HG03139 (cell line): ENCODE data around the gene CRB3.
"Not testable (repeated sequence)": the region's sequence is repeated elsewhere in the genome, so short reads cannot be mapped to it uniquely, and the experiment has no call there.

ENCODE experiments used
- ATAC-seq: cut with Tn5 transposase; IDR thresholded peaks from one replicate; pipeline ENCODE4 v1.9.1; 2021; ENCODE audit not compliant: unreplicated experiment

The CRB3 gene, protein sequence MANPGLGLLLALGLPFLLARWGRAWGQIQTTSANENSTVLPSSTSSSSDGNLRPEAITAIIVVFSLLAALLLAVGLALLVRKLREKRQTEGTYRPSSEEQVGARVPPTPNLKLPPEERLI

GRCh38 chr19:6464070-6464873, at the start of gene CRB3:
Gene CRB3 (plus strand): TSS chr19:6464271. CDS start chr19:6464702, 431 bp downstream.
- ATAC-seq, result no peak

- ATAC-seq, result no peak
Observed at GRCh38 chr19:6414793-6415590, 49.1 kb upstream of the CRB3 start.

DNA sequence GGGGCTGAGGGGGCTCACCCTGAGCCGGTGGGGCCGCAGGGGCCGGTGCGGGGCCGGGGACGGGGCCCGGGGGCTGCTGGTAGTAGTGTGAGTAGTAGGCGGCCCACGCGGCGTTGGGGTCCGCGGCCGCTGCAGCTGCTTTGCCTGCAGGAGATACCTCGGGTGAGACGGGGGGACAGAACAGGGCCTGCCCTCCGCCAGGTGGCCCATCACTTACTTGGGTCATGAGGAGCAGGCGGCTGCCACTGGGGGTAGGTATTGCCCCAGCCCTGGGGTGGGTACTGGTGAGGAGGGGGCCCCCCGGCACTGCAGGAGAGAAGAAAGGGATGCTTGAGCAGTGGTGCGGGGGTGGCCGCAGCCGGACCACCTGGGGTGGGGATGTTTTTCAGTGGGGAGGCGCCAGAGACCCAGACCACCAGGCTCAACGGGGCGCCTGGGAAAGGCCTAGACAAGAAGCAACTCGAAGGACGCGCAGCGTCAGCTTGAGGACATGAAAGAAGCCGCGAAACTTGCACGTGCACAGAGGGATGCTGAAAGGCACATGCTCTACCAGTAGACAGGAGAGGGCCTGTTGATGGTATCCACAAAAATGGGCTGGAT, 48.4 kb upstream of the CRB3 start:
- ATAC-seq, result no peak

GRCh38 chr19:6416658-6417405, 47.2 kb upstream of the CRB3 start:
- no peak for ATAC-seq

GRCh38 chr19:6417713-6418561, 46.1 kb upstream of the CRB3 start:
- no peak for ATAC-seq

GRCh38 chr19:6418562-6418932, 45.5 kb upstream of the CRB3 start:
- ATAC-seq, result no peak

- ATAC-seq, result no peak
Observed at GRCh38 chr19:6421075-6422014, 42.7 kb upstream of the CRB3 start.

DNA sequence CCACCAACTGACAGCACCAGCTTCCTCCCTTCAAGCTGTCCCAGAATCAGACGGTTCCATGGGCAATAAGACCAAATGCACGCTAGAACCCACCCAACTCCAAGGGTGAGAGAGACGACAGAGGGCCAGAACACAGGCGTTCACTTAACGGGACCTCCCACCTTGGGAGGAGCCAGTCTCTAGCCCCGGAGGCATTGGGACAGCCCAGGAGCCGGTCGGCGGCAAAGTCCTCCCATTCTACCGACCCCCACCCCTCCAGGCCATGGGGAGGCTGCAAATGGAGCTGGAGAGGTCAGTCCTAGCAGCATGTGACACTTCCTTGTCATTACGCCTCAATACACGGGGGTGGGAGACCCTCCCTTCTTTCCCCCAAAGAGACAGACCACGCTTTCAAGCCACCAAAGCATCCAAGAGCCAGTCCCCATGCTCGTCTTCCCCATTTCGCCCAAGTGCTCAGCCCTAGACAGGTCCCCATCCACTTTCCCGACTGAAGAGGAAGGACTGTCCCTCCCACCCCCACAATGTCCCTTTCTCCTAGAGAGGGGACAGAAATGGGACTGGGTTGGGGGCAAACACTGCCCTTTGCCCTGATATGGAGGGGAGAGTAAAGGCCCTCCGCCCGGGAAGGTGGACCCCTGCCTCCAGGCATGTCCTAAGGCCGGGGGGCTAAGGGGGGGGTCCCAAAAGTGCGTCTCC, 40.4 kb upstream of the CRB3 start:
- no peak for ATAC-seq

- no peak for ATAC-seq
Observed at GRCh38 chr19:6424195-6424938, 39.7 kb upstream of the CRB3 start, which contains the start of gene KHSRP. Gene KHSRP (minus strand): TSS chr19:6424811. CDS start chr19:6424701, 110 bp downstream.

DNA sequence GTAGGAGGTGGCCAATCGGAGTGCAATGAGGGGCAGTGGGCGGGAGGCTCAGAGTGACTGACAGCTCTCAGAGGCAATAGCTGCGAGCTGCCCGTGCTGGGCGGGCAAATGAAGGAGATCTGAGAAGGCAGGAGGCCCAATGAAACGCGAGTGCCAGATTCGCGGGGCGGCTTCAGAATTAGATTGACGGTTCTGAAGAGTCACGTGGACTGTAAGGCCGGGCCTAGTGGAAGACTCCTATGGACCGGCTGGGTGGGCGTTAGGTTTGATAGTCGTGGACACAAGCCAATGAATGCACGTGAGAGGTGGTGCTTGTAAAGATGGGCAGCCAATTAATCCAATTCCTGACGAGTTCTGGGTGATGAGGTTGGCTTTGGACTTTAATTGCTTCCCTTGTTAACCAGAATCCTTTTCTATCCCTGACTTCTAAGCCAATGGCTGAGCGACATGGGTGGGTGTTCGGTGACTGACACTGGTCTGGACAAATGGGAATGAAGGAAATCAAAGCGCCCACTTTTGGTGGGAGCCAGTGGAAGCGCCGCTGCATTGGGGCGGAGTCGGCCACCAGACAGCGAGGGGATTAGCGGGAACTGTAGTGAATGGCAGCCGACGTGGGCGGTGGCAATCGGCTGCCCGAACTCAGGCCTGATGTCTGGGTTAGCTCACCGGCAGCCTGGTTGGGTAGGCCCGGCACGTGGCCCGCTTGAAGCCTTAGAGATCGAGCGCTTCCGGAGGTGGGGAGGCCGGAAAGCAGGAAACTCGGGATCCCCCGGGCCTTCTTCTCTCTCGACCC, 38.9 kb upstream of the CRB3 start:
- peak; percentile 77 for ATAC-seq

- no peak for ATAC-seq
Observed at GRCh38 chr19:6425732-6426620, 38.1 kb upstream of the CRB3 start.

DNA sequence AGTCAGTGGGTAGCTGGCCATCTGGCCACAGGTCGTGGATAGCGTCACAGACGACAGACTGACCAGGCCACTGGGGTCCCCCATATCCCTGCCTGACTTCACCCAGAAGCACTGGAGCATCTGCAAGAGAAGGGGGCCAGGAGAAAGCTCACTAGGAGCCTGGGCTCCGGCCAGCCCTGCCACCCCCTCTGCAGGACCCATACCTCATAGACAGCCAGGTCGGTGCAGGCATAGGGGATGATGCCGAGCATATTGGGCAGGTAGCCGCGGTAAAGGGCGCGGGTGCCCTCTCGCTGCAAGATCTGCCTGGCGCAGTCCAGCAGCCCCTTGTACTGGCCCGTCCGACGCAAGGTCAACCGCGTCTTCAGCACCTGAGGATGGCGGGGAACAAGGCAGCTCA, 36.9 kb upstream of the CRB3 start:
- ATAC-seq, result no peak

GRCh38 chr19:6428692-6429418, 35.2 kb upstream of the CRB3 start:
- not testable (repeated sequence) for ATAC-seq

DNA sequence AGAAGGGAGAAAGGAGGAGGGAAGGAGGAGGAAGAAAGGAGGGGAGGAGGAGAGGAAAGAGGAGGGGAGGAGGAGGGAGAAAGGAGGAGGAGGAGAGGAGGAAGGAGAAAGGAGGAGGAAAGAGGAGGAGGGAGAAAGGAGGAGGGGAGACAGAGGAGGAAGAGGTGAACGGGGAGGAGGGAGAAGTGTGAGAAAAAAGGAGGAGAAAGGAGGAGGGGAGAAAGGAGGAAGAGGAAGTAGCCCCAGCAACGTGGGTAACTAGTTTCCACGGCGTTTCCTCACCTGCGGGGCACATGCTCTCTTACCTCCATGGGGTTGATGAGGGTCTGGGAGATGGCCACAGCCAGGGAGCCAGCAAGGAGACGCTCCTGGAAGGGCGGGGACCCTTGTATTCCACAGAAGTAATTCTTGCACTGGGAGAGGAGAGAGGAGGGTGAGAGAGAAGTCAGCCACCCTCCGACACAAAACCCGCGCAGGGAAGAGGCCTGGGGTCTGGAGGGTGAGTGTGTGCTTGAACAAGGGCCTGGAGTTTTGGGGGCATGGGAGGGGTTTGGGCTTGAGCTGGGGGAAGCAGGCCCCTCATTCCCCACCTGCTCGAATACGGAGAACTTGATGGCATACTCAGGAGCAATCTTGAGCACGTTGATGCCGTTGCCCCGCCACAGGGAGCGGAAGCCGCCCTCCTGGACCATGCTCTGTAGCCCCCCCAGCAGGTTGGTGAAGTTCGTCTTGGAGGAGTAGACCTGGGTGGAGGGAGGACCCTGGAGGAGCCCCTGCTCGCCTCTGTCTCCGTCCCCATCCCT, 34.5 kb upstream of the CRB3 start:
- ATAC-seq, result no peak
